Thyroid gland (tissue), 4 donors: ENCODE data around the gene FES.
"Not testable (repeated sequence)": the region's sequence is repeated elsewhere in the genome, so short reads cannot be mapped to it uniquely, and the experiment has no call there.

Experiments used
- CTCF ChIP-seq, 6 experiments: fragments of 200-600 bp in 3 of 6; fragments of 450-650 bp in 3 of 6; sonication (generic) in 3 of 6; IDR thresholded peaks; one replicate each; pipeline ENCODE4 v1.5.1; 2016 to 2019; ENCODE audit warnings: antibody characterized with exemption in 6 of 6, mild to moderate bottlenecking in 2 of 6, inconsistent platforms in 1 of 6, moderate library complexity in 1 of 6
- POLR2A ChIP-seq, 2 donors: fragments of 450-650 bp; IDR thresholded peaks; one replicate each; pipeline ENCODE4 v1.6.1; 2017; ENCODE audit warnings: antibody characterized with exemption in 2 of 2, mild to moderate bottlenecking in 2 of 2, moderate library complexity in 1 of 2

GRCh38 chr15:90928106-90928505 is 43.8 kb downstream of the FES start:
- not testable (repeated sequence) for TF ChIP-seq CTCF, POLR2A (IDR thresholded peaks at IDR 0.05)
